HAP-1 (cell line): ENCODE results near the gene ANKRD18B.
A peak's percentile ranks its signal among the peaks of the same experiment; 100 is the strongest.
"Not testable (repeated sequence)": the region's sequence is repeated elsewhere in the genome, so short reads cannot be mapped to it uniquely, and the experiment has no call there.

Experiments used
- DNase-seq, 2 experiments: peaks; one replicate each; pipeline ENCODE4 v3.0.0-alpha.2; 2016 to 2020; ENCODE audit warnings: low spot score in 2 of 2
- H3K27me3 ChIP-seq: fragments of 250-450 bp; sonication (Bioruptor Pico); 2 replicates; pipeline ENCODE4 v1.5.1; 2020; ENCODE audit warnings: low read depth, mild to moderate bottlenecking, moderate library complexity
- H3K36me3 ChIP-seq: fragments of 250-450 bp; sonication (Bioruptor Pico); replicated peaks from 2 replicates; pipeline ENCODE4 v1.5.1; 2020; ENCODE audit warnings: mild to moderate bottlenecking
- H3K4me1 ChIP-seq: fragments of 250-450 bp; sonication (Bioruptor Pico); 2 replicates; pipeline ENCODE4 v1.5.1; 2020; ENCODE audit warnings: mild to moderate bottlenecking
- H3K4me3 ChIP-seq: fragments of 250-450 bp; sonication (Bioruptor Pico); 2 replicates; pipeline ENCODE4 v1.5.1; 2020; ENCODE audit warnings: mild to moderate bottlenecking, moderate library complexity
- H3K9me3 ChIP-seq: fragments of 250-450 bp; sonication (Bioruptor Pico); 2 replicates; pipeline ENCODE4 v1.5.1; 2020; ENCODE audit warnings: mild to moderate bottlenecking, moderate library complexity
- in situ Hi-C: fragments of 300-500 bp; cut with MboI; formaldehyde crosslinking; loops from 3 replicates; pipeline ENCODE4 v1.14.3; 2020; ENCODE audit warnings: low sequenced_read_pairs, inconsistent platforms, mixed read lengths

Gene ANKRD18B

GRCh38 chr9:33552315-33552725, 28.3 kb downstream of the ANKRD18B start:
- H3K36me3 ChIP-seq, in situ Hi-C loops, H3K4me1 ChIP-seq, H3K4me3 ChIP-seq, H3K27me3 ChIP-seq, H3K9me3 ChIP-seq: not testable (repeated sequence)
- peak in 1 of 2 experiments; percentile 15 for DNase-seq

- peak in 1 of 2 experiments; percentile 67 for DNase-seq
- H3K4me1 ChIP-seq, in situ Hi-C loops, H3K4me3 ChIP-seq, H3K27me3 ChIP-seq, H3K36me3 ChIP-seq, H3K9me3 ChIP-seq: not testable (repeated sequence)
Measured at GRCh38 chr9:33560217-33560616, 36.2 kb downstream of the ANKRD18B start.

- H3K27me3 ChIP-seq, H3K9me3 ChIP-seq, in situ Hi-C loops, DNase-seq, H3K4me1 ChIP-seq, H3K4me3 ChIP-seq, H3K36me3 ChIP-seq: not testable (repeated sequence)
Measured at GRCh38 chr9:33562196-33562595, 38.1 kb downstream of the ANKRD18B start.

- H3K9me3 ChIP-seq, H3K4me1 ChIP-seq, H3K27me3 ChIP-seq, DNase-seq, in situ Hi-C loops, H3K4me3 ChIP-seq: not testable (repeated sequence)
- H3K36me3 ChIP-seq: peaks cover 10% of the 10 kb centered on the region
Measured at GRCh38 chr9:33567776-33568175, 43.7 kb downstream of the ANKRD18B start.

- in situ Hi-C loops, H3K27me3 ChIP-seq, H3K36me3 ChIP-seq, H3K4me3 ChIP-seq, H3K4me1 ChIP-seq, H3K9me3 ChIP-seq, DNase-seq: not testable (repeated sequence)
Measured at GRCh38 chr9:33577786-33578185, 53.7 kb downstream of the ANKRD18B start.

- in situ Hi-C loops, H3K4me3 ChIP-seq, H3K27me3 ChIP-seq, H3K36me3 ChIP-seq, H3K9me3 ChIP-seq, H3K4me1 ChIP-seq: not testable (repeated sequence)
- peak in 1 of 2 experiments; percentile 44 for DNase-seq
Measured at GRCh38 chr9:33579996-33580395, 55.9 kb downstream of the ANKRD18B start.

GRCh38 chr9:33582686-33583085, 58.6 kb downstream of the ANKRD18B start:
- DNase-seq, H3K4me3 ChIP-seq, H3K9me3 ChIP-seq, H3K27me3 ChIP-seq, H3K36me3 ChIP-seq, in situ Hi-C loops: not testable (repeated sequence)
- peaks cover 24% of the 10 kb centered on the region for H3K4me1 ChIP-seq

- H3K36me3 ChIP-seq, H3K4me3 ChIP-seq, H3K9me3 ChIP-seq, H3K27me3 ChIP-seq, in situ Hi-C loops: not testable (repeated sequence)
- DNase-seq: peak; percentile 57 to 60
- H3K4me1 ChIP-seq: peaks cover 22% of the 10 kb centered on the region
Measured at GRCh38 chr9:33586128-33586527, 62.1 kb downstream of the ANKRD18B start.

GRCh38 chr9:33587799-33588198, 63.7 kb downstream of the ANKRD18B start:
- H3K4me3 ChIP-seq, in situ Hi-C loops, H3K27me3 ChIP-seq, DNase-seq, H3K36me3 ChIP-seq, H3K9me3 ChIP-seq: not testable (repeated sequence)
- peaks cover 22% of the 10 kb centered on the region for H3K4me1 ChIP-seq

GRCh38 chr9:33588876-33589275, 64.8 kb downstream of the ANKRD18B start:
- DNase-seq, H3K9me3 ChIP-seq, in situ Hi-C loops, H3K36me3 ChIP-seq, H3K4me3 ChIP-seq, H3K27me3 ChIP-seq: not testable (repeated sequence)
- H3K4me1 ChIP-seq: peaks cover 22% of the 10 kb centered on the region

- H3K27me3 ChIP-seq, H3K4me3 ChIP-seq, H3K9me3 ChIP-seq, H3K36me3 ChIP-seq, DNase-seq, in situ Hi-C loops: not testable (repeated sequence)
- peaks cover 14% of the 10 kb centered on the region for H3K4me1 ChIP-seq
Measured at GRCh38 chr9:33590857-33591256, 66.8 kb downstream of the ANKRD18B start.

- H3K4me3 ChIP-seq, H3K27me3 ChIP-seq, DNase-seq, H3K9me3 ChIP-seq, in situ Hi-C loops, H3K36me3 ChIP-seq, H3K4me1 ChIP-seq: not testable (repeated sequence)
Measured at GRCh38 chr9:33596974-33597373, 72.9 kb downstream of the ANKRD18B start.

GRCh38 chr9:33597386-33597785, 73.3 kb downstream of the ANKRD18B start:
- H3K4me3 ChIP-seq, H3K27me3 ChIP-seq, in situ Hi-C loops, H3K4me1 ChIP-seq, H3K36me3 ChIP-seq, DNase-seq, H3K9me3 ChIP-seq: not testable (repeated sequence)

- in situ Hi-C loops, H3K36me3 ChIP-seq, H3K27me3 ChIP-seq, H3K9me3 ChIP-seq, H3K4me1 ChIP-seq, DNase-seq, H3K4me3 ChIP-seq: not testable (repeated sequence)
Measured at GRCh38 chr9:33598796-33599379, 74.8 kb downstream of the ANKRD18B start.

GRCh38 chr9:33600911-33601310, 76.9 kb downstream of the ANKRD18B start:
- DNase-seq, in situ Hi-C loops, H3K27me3 ChIP-seq, H3K9me3 ChIP-seq, H3K4me3 ChIP-seq, H3K36me3 ChIP-seq, H3K4me1 ChIP-seq: not testable (repeated sequence)
